GM10266 (cell line): ENCODE data around the gene AOPEP.

Experiments
- DNase-seq: peaks from one replicate; pipeline ENCODE4 v3.0.0; 2012; ENCODE audit errors: extremely low spot score
- CTCF ChIP-seq: IDR thresholded peaks from 2 replicates; pipeline ENCODE4 v1.5.1; 2012; ENCODE audit warnings: mild to moderate bottlenecking, low read depth; ENCODE audit not compliant: control insufficient read depth, insufficient read depth; ENCODE audit errors: missing control alignments

The AOPEP gene

GRCh38 chr9:94824411-94824810, 97.9 kb downstream of the AOPEP start:
- TF ChIP-seq CTCF = no peak
- no peak for DNase-seq

DNA sequence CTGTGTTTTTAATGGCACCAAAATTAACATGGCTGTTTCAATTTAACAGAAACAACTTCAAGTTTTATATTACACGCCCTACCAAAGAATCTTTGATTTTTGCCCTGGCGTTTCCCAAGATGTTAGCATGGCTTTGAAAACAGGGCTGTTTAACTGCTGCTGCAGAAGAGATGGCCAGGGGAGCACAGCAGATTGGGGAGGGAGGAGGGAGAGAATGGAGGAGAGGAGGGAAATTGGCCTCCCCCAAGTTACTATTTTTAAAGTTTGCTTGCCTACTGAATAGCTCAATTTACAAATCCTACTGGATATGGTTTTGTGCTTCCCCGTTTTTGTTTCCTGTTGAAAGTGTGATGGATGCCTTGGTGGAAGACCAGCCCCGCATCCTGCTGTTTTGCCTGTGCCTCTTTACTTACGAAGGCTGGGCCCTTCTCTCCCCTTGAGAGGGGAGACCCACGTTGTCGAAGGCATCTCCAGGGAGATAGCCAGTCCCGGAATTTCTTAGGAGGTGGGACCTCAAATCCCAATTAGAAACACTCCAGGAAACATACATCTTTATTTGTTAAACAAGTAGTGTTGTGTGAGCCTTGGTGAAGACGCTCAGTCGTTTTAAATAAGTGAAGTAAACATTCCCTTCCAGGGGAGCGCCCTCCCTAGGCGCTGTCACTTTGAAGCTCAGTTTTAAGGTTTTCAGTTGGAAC, 98.6 kb downstream of the AOPEP start:
- TF ChIP-seq CTCF = no peak
- DNase-seq = no peak

DNA sequence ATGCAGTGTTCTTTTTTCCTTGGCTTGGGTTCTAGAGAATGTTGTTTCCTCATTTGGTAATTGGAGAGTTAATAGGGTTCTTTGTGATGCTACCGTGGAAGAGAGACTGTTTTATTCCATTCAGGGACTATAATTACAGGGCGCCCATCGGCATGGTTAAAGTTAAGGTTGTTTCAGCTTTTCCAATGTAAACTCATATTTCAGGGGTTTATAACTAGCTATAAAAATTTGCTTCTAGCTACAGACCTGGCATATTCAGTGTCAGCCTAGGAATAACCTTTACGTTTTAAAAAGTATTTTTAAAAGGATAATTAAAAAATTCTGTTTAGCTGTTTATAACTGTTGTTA, 99.1 kb downstream of the AOPEP start:
- no peak for TF ChIP-seq CTCF
- DNase-seq = no peak

- TF ChIP-seq CTCF = no peak
- DNase-seq = no peak
Measured at GRCh38 chr9:94826044-94826443, 99.5 kb downstream of the AOPEP start.

DNA sequence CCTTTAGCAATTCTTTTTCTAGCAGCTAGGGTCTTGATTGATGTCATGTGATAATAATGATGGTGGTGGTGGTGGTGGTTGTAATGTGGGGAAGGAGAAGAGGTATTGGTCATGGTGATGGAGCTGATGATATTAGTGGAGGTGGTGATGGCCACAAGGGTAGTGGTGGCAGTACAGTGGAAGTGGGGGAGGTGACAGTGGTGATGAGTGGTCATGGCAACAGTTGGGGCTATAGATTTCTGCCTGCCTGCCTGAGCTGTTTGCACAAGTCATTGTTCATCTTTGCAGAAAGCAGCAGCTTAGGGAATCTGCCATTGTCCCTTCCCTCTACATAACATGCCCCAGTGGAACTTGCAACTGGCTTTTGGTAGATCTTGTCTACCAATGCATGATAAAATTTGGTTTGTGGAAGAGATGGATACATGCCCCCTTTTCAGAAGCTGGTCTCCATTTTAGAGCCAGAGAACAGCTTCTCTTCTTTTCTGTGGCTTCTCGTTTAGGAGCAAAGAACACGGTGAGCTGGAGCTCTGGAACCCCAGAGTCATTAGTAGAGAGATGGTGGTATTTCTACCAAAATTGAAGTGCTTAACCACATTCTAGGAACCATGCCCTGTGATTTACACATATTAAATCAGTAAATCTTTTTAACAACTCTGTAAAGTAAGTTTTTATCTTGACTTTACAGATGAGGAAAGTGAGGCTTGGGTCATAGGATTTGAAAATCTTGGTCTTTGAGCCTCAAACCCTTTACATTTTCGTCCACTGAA, 100.3 kb downstream of the AOPEP start:
- no peak for TF ChIP-seq CTCF
- no peak for DNase-seq

- TF ChIP-seq CTCF = no peak
- DNase-seq = no peak
Measured at GRCh38 chr9:94827584-94828304, 101.2 kb downstream of the AOPEP start.
